CD14-positive monocyte (primary cell): ENCODE results near the gene MS4A14. TPM values are rescaled to one million over a fixed set of nuclear protein-coding genes. Genes with fewer than 3 reads are reported as not detected.

Experiments
- DNase-seq, 3 donors: peaks; one replicate each; pipeline ENCODE4 v3.0.0-alpha.2; 2011 to 2022
- H2AFZ ChIP-seq: 2 replicates; pipeline ENCODE4 v1.6.0; 2012; ENCODE audit warnings: mild to moderate bottlenecking, low read depth, low read length, inconsistent platforms; ENCODE audit not compliant: insufficient read depth, poor library complexity, severe bottlenecking
- H3K27ac ChIP-seq, 2 donors: 1 replicate in 1 of 2; 2 replicates in 1 of 2; pipeline ENCODE4 v1.5.1; 2012 to 2013; ENCODE audit warnings: low read length in 2 of 2, control low read depth in 1 of 2, inconsistent platforms in 1 of 2, low read depth in 1 of 2, mild to moderate bottlenecking in 1 of 2
- H3K27me3 ChIP-seq, 2 donors: one replicate each; pipeline versions ENCODE4 v1.6.0 to v1.6.1; 2011 to 2013; ENCODE audit warnings: low read length in 2 of 2; ENCODE audit not compliant: control insufficient read depth in 2 of 2, insufficient read depth in 2 of 2
- H3K36me3 ChIP-seq, 2 donors: replicated peaks in 1 of 2; 1 replicate in 1 of 2; 2 replicates in 1 of 2; pipeline versions ENCODE4 v1.5.1 to v1.6.1; 2012 to 2013; ENCODE audit warnings: low read length in 2 of 2, control low read depth in 1 of 2, inconsistent platforms in 1 of 2, mild to moderate bottlenecking in 1 of 2; ENCODE audit not compliant: insufficient read depth in 2 of 2, control insufficient read depth in 1 of 2
- H3K4me1 ChIP-seq, 2 donors: 1 replicate in 1 of 2; 2 replicates in 1 of 2; pipeline versions ENCODE4 v1.5.1 to v1.6.1; 2012 to 2013; ENCODE audit warnings: low read length in 2 of 2, control low read depth in 1 of 2, inconsistent platforms in 1 of 2, mild to moderate bottlenecking in 1 of 2, moderate library complexity in 1 of 2; ENCODE audit not compliant: insufficient read depth in 2 of 2, control insufficient read depth in 1 of 2
- H3K4me2 ChIP-seq: replicated peaks from 2 replicates; pipeline ENCODE3; 2012; ENCODE audit warnings: low read length, moderate library complexity, mild to moderate bottlenecking; ENCODE audit not compliant: poor library complexity, severe bottlenecking; ENCODE audit errors: extremely low read depth
- H3K4me3 ChIP-seq, 3 experiments: fragments of 200-600 bp in 1 of 3; sonication (generic) in 1 of 3; replicated peaks in 1 of 3; 1 replicate in 2 of 3; 2 replicates in 1 of 3; pipeline ENCODE4 v1.5.1; 2011 to 2013; ENCODE audit warnings: low read length in 3 of 3, mild to moderate bottlenecking in 3 of 3, control low read depth in 2 of 3, low read depth in 2 of 3, inconsistent platforms in 1 of 3, moderate library complexity in 1 of 3
- H3K79me2 ChIP-seq: 2 replicates; pipeline ENCODE4 v1.6.0; 2012; ENCODE audit warnings: mild to moderate bottlenecking, control low read depth, inconsistent platforms, low read length, moderate library complexity; ENCODE audit not compliant: insufficient read depth
- H3K9ac ChIP-seq: 2 replicates; pipeline ENCODE4 v1.6.0; 2017; ENCODE audit warnings: low read length, mild to moderate bottlenecking; ENCODE audit not compliant: insufficient read depth, poor library complexity, severe bottlenecking
- H3K9me3 ChIP-seq, 2 donors: replicated peaks in 1 of 2; 1 replicate in 1 of 2; 2 replicates in 1 of 2; pipeline versions ENCODE4 v1.5.1 to v1.6.1; 2012 to 2013; ENCODE audit warnings: low read length in 2 of 2, control low read depth in 1 of 2; ENCODE audit not compliant: control insufficient read depth in 1 of 2, insufficient read depth in 1 of 2
- H4K20me1 ChIP-seq: 2 replicates; pipeline ENCODE4 v1.6.0; 2012; ENCODE audit warnings: mild to moderate bottlenecking, low read length, control low read depth, moderate library complexity; ENCODE audit not compliant: insufficient read depth
- H3K27ac Mint-ChIP-seq, 7 donors: one replicate each; pipeline ENCODE4 v1.8.0; 2020; ENCODE audit warnings: mild to moderate bottlenecking in 7 of 7, mixed read lengths in 7 of 7, moderate library complexity in 6 of 7, inconsistent platforms in 2 of 7
- H3K27me3 Mint-ChIP-seq, 3 donors: one replicate each; pipeline ENCODE4 v1.8.0; 2021 to 2022; ENCODE audit warnings: low read depth in 3 of 3, mild to moderate bottlenecking in 3 of 3, mixed read lengths in 3 of 3, moderate library complexity in 3 of 3, inconsistent platforms in 1 of 3
- H3K36me3 Mint-ChIP-seq, 2 donors: one replicate each; pipeline ENCODE4 v1.8.0; 2020; ENCODE audit warnings: mixed read lengths in 2 of 2, inconsistent platforms in 1 of 2, mild to moderate bottlenecking in 1 of 2
- H3K4me1 Mint-ChIP-seq: one replicate; pipeline ENCODE4 v1.8.0; 2020; ENCODE audit warnings: mild to moderate bottlenecking, mixed read lengths
- H3K4me3 Mint-ChIP-seq, 2 donors: one replicate each; pipeline ENCODE4 v1.8.0; 2020; ENCODE audit warnings: mild to moderate bottlenecking in 2 of 2, mixed read lengths in 2 of 2, moderate library complexity in 1 of 2
- H3K9me3 Mint-ChIP-seq, 7 donors: one replicate each; pipeline ENCODE4 v1.8.0; 2020 to 2022; ENCODE audit warnings: mixed read lengths in 7 of 7, mild to moderate bottlenecking in 6 of 7, moderate library complexity in 6 of 7, inconsistent platforms in 2 of 7
- WGBS: methylation state at CpG from one replicate; pipeline ENCODE4 v1.1.5; 2013; ENCODE audit warnings: missing lambda C conversion rate; ENCODE audit not compliant: insufficient coverage; 5-methylcytosine and 5-hydroxymethylcytosine counted together
- intact Hi-C, 2 donors: fragments of 100-400 bp; cut with micrococcal nuclease; formaldehyde crosslinking; loops; one replicate each; pipeline versions ENCODE4 v1.15.0 to v1.15.1; 2023
- polyA plus RNA-seq, 3 donors: library from polyadenylated mRNA; depleted of rRNA in 1 of 3; unstranded in 2 of 3; stranded (reverse) in 1 of 3; fragments of 300-500 nt in 2 of 3; fragments of >200 nt in 1 of 3; fragmentation: Illumina TruSeq in 2 of 3; gene quantifications; 1 replicate in 2 of 3; 2 replicates in 1 of 3; pipeline ENCODE4 v1.2.3, GENCODE V29; 2012 to 2021
- TF ChIP-seq, protein P1 (sequence below): fragments of 200-600 bp; IDR thresholded peaks from one replicate; pipeline ENCODE4 v1.8.0; 2022; ENCODE audit warnings: antibody characterized with exemption, mild to moderate bottlenecking

Gene MS4A14
- polyA plus RNA-seq, 3 donors = 3.0 to 30.8 (median 7.5) TPM

DNA sequence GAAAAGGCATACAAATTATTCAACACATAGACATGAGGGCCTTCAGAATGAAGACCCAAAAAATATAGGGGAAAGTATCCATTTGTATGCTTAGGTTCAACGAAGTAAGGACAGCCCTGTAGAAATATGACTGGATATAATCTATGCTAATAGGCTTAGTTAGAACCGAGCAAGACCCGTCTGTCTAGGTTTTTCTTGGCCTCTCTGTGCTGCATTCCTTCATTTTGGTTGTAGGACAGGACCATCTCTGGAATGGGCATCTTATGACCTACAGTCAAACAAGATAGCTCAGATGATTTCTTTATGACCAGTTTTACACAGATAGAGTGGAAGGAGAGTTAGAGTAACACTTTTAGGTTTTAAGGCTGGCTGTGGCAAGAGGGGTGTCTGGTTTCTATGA, 23.5 kb upstream of the MS4A14 start:
- H3K27ac ChIP-seq = no peak overlapping the region
- H3K36me3 ChIP-seq = no peaks in the 10 kb centered on the region
- H3K9ac ChIP-seq = no peak overlapping the region
- Mint-ChIP-seq H3K36me3 (peaks cover 10 to 21% of the 10 kb centered on the region in 2 donors), H3K27me3 (peaks cover 0 to 4% (median 0%) of the 10 kb centered on the region in 3 donors), H3K27ac (peak overlapping the region in 2 of 7 donors; percentile 14 to 67), H3K4me3 (no peak overlapping the region), H3K4me1 (peaks cover 60% of the 10 kb centered on the region), H3K9me3 (peaks cover 7 to 20% (median 15%) of the 10 kb centered on the region in 7 donors)
- 93% methylated on average over 3 of the region's 3 CpGs for WGBS
- H3K27me3 ChIP-seq = no peaks in the 10 kb centered on the region
- TF ChIP-seq, protein P1, sequence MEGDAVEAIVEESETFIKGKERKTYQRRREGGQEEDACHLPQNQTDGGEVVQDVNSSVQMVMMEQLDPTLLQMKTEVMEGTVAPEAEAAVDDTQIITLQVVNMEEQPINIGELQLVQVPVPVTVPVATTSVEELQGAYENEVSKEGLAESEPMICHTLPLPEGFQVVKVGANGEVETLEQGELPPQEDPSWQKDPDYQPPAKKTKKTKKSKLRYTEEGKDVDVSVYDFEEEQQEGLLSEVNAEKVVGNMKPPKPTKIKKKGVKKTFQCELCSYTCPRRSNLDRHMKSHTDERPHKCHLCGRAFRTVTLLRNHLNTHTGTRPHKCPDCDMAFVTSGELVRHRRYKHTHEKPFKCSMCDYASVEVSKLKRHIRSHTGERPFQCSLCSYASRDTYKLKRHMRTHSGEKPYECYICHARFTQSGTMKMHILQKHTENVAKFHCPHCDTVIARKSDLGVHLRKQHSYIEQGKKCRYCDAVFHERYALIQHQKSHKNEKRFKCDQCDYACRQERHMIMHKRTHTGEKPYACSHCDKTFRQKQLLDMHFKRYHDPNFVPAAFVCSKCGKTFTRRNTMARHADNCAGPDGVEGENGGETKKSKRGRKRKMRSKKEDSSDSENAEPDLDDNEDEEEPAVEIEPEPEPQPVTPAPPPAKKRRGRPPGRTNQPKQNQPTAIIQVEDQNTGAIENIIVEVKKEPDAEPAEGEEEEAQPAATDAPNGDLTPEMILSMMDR = no peak
- DNase-seq = no peak
- H3K4me2 ChIP-seq = no peak overlapping the region
- intact Hi-C loops = no loop called here
- H2AFZ ChIP-seq = no peak overlapping the region
- H3K4me1 ChIP-seq = peaks cover 51 to 62% of the 10 kb centered on the region in 2 donors
- no peaks in the 10 kb centered on the region for H4K20me1 ChIP-seq
- peaks cover 11 to 13% of the 10 kb centered on the region in 2 donors for H3K9me3 ChIP-seq
- H3K4me3 ChIP-seq = no peak overlapping the region
- H3K79me2 ChIP-seq = no peaks in the 10 kb centered on the region

DNA sequence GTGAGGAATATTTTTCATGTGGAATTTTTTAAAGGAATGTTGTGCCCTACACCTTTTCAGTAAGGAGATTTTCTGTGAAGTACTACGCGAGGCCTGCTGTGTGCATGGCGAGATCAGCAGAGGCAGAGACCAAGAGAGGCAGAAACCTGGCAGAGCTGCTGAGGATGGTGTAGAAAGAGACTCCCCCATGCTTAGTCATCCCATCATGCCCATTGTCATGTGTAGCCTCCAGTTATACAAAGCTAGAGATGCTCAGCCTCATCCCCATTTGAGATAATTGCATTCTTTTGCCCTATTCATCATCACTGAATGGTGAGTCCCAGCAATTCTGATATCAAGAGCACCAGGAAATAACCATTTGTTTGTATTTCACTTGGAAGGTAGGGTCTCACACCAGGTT, 20.9 kb upstream of the MS4A14 start:
- Mint-ChIP-seq H3K27ac (peak overlapping the region in 2 of 7 donors; percentile 45 to 98), H3K4me1 (peaks cover 74% of the 10 kb centered on the region), H3K9me3 (peaks cover 0 to 8% (median 4%) of the 10 kb centered on the region in 7 donors), H3K4me3 (no peak overlapping the region), H3K36me3 (peaks cover 12 to 22% of the 10 kb centered on the region in 2 donors), H3K27me3 (peaks cover 0 to 4% (median 0%) of the 10 kb centered on the region in 3 donors)
- no peak overlapping the region for H3K4me3 ChIP-seq
- no peak overlapping the region for H3K4me2 ChIP-seq
- H3K4me1 ChIP-seq = peaks cover 55 to 76% of the 10 kb centered on the region in 2 donors
- peaks cover 19% of the 10 kb centered on the region for H3K79me2 ChIP-seq
- no peaks in the 10 kb centered on the region for H4K20me1 ChIP-seq
- no peak overlapping the region for H2AFZ ChIP-seq
- H3K36me3 ChIP-seq = no peaks in the 10 kb centered on the region
- intact Hi-C loops = no loop called here
- TF ChIP-seq, protein P1 = no peak
- H3K9me3 ChIP-seq = no peaks in the 10 kb centered on the region
- peak in 1 of 3 donors; percentile 37 for DNase-seq
- H3K27ac ChIP-seq = peak overlapping the region in 1 of 2 donors; percentile 47
- no CpG with 5 or more reads among the region's 3 CpGs for WGBS
- no peak overlapping the region for H3K9ac ChIP-seq
- H3K27me3 ChIP-seq = no peaks in the 10 kb centered on the region
